GM18511 (cell line): Measurements from ENCODE around the gene CACNA1A.
"Not testable (repeated sequence)": the region's sequence is repeated elsewhere in the genome, so short reads cannot be mapped to it uniquely, and the experiment has no call there.

ENCODE experiments used
- ATAC-seq: cut with Tn5 transposase; IDR thresholded peaks from one replicate; pipeline ENCODE4 v1.9.1; 2021; ENCODE audit warnings: mild to moderate bottlenecking, moderate library complexity; ENCODE audit not compliant: unreplicated experiment

CACNA1A gene

GRCh38 chr19:13208672-13209483 is 297.4 kb downstream of the CACNA1A start:
- ATAC-seq = peak; percentile 25

- peak; percentile 71 for ATAC-seq
Measured at GRCh38 chr19:13207846-13208671, 298.2 kb downstream of the CACNA1A start.

GRCh38 chr19:13207237-13207845 is 298.9 kb downstream of the CACNA1A start:
- ATAC-seq = no peak

GRCh38 chr19:13206587-13206986 is 299.7 kb downstream of the CACNA1A start:
- no peak for ATAC-seq

GRCh38 chr19:13202112-13202511 is 304.2 kb downstream of the CACNA1A start:
- ATAC-seq = not testable (repeated sequence)

GRCh38 chr19:13198634-13199033 is 307.6 kb downstream of the CACNA1A start:
- ATAC-seq = no peak

GRCh38 chr19:13195678-13196077 is 310.6 kb downstream of the CACNA1A start:
- ATAC-seq = no peak

GRCh38 chr19:13190781-13191540 is 315.3 kb downstream of the CACNA1A start:
- ATAC-seq = no peak

- ATAC-seq = no peak
Measured at GRCh38 chr19:13189600-13189999, 316.7 kb downstream of the CACNA1A start.

GRCh38 chr19:13187419-13187818 is 318.9 kb downstream of the CACNA1A start:
- ATAC-seq = no peak

- not testable (repeated sequence) for ATAC-seq
Measured at GRCh38 chr19:13186688-13187087, 319.6 kb downstream of the CACNA1A start.

- ATAC-seq = not testable (repeated sequence)
Measured at GRCh38 chr19:13185763-13186657, 320.3 kb downstream of the CACNA1A start.

GRCh38 chr19:13184926-13185325 is 321.4 kb downstream of the CACNA1A start:
- ATAC-seq = not testable (repeated sequence)

GRCh38 chr19:13181747-13182388 is 324.4 kb downstream of the CACNA1A start:
- ATAC-seq = no peak

GRCh38 chr19:13178291-13178690 is 328.0 kb downstream of the CACNA1A start:
- ATAC-seq = not testable (repeated sequence)

GRCh38 chr19:13177584-13177983 is 328.7 kb downstream of the CACNA1A start:
- ATAC-seq = not testable (repeated sequence)

- ATAC-seq = no peak
Measured at GRCh38 chr19:13176345-13176744, 329.9 kb downstream of the CACNA1A start.

GRCh38 chr19:13173139-13173737 is 333.0 kb downstream of the CACNA1A start:
- ATAC-seq = no peak
